Smooth muscle cell of the brain vasculature (primary cell): ENCODE data around the gene IFT88.

Experiments used
- DNase-seq: peaks from one replicate; pipeline ENCODE4 v3.0.0-alpha.2; 2012; ENCODE audit warnings: low read depth, low spot score

The IFT88 gene

GRCh38 chr13:20565115-20565736 is 1.7 kb upstream of the IFT88 start:
- DNase-seq: no peak

DNA sequence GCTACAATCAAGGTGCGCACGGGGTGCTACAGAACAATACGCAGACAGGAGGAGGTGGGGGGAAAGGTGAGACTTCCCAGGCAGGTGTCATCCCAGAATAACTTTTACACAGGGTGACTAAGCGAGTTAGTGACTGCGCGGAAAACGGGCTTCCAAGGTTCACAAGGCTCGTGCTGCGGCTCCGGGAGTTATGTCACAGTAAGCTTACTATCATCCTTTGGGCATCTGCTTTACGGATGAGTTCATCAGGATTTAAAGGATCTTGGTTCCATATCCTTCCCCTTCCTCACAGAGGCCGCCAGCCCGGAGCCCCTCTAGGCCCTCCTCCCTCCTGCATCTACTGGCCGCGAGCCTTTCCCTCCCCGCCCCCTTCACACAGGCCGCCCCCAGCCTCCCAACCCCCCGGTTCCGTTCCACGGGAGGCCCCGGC is 474 bp upstream of the IFT88 start:
- DNase-seq: peak; percentile 43

DNA sequence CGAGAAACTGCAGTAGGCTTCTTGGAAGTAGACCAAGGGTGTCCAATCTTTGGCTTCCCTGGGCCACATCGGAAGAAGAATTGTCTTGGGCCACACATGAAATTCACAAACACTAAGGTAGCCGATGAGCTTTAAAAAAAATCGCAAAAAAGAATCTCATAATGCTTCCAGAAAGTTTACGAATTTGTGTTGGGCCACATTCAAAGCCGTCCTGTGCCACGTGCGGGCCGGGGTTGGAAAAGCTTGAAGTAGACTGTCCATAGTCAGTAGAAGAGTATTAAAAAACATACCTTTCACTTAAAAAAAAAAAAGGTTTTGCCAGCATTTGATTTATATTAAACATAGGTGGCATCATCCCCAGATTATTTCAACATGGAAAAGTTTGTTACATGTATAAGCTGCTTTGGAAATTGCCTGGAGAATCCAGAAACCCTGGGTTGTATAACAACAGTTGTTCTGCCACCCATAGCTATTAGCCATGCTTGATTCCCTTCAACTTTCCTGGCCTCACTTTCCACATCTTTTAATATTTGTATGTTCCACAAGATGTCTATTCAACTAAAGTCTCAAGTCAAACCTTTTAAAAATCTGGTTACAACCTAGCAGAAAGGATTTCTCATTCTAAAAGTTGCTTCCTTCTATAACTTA is 1.0 kb downstream of the IFT88 start:
- no peak for DNase-seq

DNA sequence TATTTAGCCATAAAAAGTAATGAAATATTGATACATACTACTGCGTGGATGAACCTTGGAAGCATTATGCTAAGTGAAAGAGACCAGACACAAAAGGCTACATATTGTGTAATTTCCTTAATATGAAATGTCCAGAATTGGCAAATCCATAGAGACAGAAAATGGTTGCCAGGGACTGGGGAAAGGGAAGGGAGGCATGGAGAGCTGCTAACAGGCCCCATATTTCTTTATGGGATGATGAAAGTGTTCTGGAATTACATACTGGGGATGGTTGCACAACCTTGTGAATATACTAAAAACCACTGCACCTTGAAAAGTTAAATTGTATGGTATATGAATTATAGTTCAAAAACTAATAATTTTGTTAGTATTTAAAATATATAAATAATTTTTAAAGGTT is 3.6 kb downstream of the IFT88 start:
- DNase-seq: no peak

GRCh38 chr13:20571676-20572075 is 4.7 kb downstream of the IFT88 start:
- DNase-seq: no peak

- DNase-seq: no peak
These were observed 6.2 kb downstream of the IFT88 start for GRCh38 chr13:20573186-20573585.

DNA sequence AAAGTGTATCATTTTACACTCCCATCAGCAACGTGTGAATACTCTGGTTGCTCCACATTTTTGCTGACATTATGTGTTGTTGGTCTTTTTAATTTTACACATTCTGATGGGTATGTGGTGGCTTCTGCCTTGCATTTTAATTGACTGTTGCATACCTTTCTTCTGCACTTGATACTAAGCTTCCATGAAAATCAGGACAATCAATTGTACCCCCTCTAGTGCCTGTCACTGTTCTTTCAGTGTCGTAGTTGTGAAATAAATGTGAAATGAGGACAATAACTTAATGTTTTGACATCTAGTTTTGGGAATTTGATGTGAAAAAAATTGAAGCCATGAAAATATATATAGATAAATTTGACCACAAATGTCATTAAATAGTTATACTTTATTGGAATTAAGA is 6.7 kb downstream of the IFT88 start:
- DNase-seq: no peak

DNA sequence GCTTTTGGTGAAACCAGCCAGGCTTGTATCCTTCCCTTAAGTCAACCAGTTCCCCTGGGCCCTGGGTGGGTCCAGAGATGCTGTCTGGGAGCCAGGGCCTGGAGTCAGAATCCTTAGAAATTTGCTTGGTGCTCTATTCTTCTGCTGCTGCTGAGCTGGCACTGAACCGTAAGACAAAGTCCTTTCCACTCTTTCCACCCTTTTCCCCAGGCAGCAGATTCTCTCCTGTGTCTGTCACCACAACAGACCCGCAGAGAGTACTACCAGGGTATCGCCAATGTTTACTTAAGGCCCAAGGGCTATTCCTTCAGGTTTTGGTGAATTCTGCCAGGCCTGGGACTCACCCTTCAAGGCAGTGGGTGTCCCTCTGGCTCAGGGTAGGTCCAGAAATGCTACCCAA is 12.2 kb downstream of the IFT88 start:
- no peak for DNase-seq

DNA sequence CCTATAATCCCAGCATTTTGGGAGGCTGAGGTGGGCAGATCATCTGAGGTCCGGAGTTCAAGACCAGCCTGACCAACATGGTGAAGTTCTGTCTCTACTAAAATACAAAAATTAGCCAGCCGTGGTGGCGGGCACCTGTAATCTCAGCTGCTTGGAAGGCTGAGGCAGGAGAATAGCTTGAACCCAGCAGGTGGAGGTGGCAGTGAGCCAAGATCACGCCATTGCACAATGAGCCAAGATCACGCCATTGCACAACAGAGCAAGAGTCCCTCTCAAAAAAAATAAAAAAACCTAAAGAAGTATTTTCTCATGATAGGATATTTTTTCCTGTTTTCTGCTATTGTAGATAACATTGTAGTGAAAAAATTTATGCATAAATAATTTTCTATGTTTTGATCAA is 13.3 kb downstream of the IFT88 start:
- DNase-seq: no peak

- DNase-seq: no peak
These were observed 15.1 kb downstream of the IFT88 start for GRCh38 chr13:20582026-20582425.

GRCh38 chr13:20583803-20584293 is 16.9 kb downstream of the IFT88 start:
- no peak for DNase-seq

DNA sequence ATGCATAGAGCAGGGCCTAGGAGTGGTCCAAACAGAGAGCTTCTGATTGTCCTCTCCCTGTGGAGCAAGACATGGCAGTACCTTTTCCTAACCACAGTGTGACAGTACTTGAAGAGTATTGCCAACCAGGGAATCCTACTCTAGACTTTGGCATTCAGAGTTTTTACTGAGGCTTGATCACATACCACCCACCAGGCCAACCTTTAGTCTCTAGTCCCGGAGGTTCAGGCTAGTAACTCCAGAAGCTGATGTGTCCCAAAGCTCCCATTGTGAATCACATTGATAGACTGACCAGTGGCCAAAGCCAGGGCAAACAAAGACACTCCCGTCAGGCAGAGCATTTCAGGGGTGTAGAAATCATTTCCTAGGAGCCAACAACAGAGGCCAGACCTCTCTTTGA is 18.4 kb downstream of the IFT88 start:
- DNase-seq: no peak

- DNase-seq: no peak
These were observed 21.7 kb downstream of the IFT88 start for GRCh38 chr13:20588529-20589110.

GRCh38 chr13:20590561-20590960 is 23.6 kb downstream of the IFT88 start:
- no peak for DNase-seq

GRCh38 chr13:20592606-20593005 is 25.6 kb downstream of the IFT88 start:
- no peak for DNase-seq

- DNase-seq: no peak
These were observed 27.3 kb downstream of the IFT88 start for GRCh38 chr13:20594280-20594679.

DNA sequence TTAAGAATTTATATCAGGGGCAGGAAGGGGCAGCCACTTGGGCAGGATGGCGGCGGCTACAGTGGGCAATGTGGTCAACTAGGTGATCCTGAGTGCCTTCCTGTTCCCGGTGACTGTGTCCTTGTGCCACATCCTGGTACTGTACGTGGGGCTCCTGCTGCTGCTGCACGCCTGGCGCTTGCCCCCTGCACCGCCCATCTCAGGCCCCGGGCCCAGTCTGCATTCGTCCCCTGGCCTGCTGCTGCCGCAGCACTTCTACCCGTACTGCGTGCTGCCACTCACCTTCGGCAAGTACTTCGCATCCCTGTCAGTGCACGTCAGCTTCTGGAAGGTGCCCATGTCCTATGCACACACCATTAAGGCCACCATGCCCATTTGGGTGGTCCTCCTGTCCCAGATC is 40.1 kb downstream of the IFT88 start:
- no peak for DNase-seq

DNA sequence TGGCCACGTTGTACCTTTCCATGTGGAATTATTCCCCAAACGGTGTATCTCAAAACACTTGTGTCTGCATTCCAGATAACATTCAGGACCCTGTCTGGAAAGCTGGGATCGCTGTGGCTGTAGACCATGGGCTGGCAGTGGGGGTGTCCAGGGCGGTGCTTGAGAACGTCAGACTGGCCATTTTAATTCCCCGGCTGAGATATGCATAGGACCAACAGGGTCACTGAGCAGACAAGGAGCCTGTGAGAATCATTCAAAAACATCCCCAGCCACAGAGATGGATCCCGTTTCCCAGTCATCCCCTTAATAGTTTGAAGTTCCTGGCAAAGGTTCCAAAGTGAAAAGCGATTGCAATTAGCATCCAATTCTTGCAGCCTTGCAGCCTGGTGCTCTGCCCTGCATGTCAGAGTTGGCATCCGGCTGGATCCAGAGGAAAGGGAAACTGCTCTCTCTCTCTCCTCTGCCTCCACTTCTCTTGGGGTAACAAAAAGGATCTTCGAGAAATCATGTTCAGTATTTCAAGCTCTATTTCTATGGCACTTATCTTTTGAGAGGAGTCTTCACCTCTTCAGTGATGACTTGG is 41.6 kb downstream of the IFT88 start:
- no peak for DNase-seq

DNA sequence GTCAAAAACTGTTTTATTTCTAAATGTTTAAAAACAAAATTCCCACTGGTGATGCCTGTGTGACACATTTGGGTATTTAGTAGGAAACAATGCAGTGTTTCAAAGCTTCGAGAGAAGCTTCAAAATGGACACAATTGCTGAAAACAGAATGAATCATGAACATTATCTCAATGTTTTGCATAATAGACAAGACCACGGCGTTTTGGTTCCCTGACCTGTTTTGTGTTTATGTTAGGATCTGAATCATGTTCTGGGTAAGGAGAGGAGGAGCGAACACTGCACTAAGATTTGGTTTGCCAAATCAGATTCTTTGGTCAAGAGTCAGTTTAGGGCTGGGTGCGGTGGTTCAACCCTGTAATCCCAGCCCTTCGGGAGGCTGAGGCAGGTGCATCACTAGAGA is 42.2 kb downstream of the IFT88 start:
- no peak for DNase-seq

- DNase-seq: peak; percentile 23
These were observed 43.0 kb downstream of the IFT88 start for GRCh38 chr13:20610006-20610405.

GRCh38 chr13:20616059-20616797 is 49.3 kb downstream of the IFT88 start:
- peak; percentile 35 for DNase-seq

DNA sequence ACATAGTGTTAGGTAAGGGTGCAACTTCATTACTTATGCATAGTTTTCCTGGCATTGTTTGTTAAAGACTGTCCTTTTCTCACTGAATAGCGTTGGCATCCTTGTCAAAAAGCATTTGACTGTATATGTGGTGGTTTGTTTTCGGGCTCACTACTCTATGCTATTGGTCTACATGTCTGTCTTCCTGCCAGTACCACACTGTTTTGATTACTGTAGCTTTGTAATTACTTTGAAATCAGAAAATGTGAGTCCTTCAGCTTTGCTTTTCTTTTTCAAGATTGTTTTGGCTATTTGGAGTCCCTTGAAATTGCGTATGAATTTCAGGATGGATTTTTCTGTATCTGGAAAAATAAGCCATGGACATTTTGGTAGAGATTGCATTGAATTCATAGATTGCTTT is 56.0 kb downstream of the IFT88 start:
- no peak for DNase-seq
